Thyroid gland (tissue), 4 donors: Measurements from ENCODE around the gene ZNF878.
"Not testable (repeated sequence)": the region's sequence is repeated elsewhere in the genome, so short reads cannot be mapped to it uniquely, and the experiment has no call there.

Source experiments
- POLR2A ChIP-seq, 2 donors: fragments of 450-650 bp; IDR thresholded peaks; one replicate each; pipeline ENCODE4 v1.6.1; 2017; ENCODE audit warnings: antibody characterized with exemption in 2 of 2, mild to moderate bottlenecking in 2 of 2, moderate library complexity in 1 of 2
- TF ChIP-seq, protein P1 (sequence below), 6 experiments: fragments of 200-600 bp in 3 of 6; fragments of 450-650 bp in 3 of 6; sonication (generic) in 3 of 6; IDR thresholded peaks; one replicate each; pipeline ENCODE4 v1.5.1; 2016 to 2019; ENCODE audit warnings: antibody characterized with exemption in 6 of 6, mild to moderate bottlenecking in 2 of 6, inconsistent platforms in 1 of 6, moderate library complexity in 1 of 6

DNA sequence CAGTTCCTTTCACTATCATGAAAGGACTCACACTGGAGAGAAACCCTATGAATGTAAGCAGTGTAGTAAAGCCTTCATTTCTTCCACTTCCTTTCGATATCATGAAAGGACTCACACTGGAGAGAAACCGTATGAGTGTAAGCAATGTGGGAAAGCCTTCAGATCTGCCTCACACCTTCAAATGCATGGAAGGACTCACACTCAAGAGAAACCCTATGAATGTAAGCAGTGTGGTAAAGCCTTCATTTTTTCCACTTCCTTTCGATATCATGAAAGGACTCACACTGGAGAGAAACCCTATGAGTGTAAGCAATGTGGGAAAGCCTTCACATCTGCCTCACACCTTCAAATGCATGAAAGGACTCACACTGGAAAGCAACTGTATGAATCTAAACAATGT is 23.6 kb upstream of the ZNF878 start:
- TF ChIP-seq, protein P1, sequence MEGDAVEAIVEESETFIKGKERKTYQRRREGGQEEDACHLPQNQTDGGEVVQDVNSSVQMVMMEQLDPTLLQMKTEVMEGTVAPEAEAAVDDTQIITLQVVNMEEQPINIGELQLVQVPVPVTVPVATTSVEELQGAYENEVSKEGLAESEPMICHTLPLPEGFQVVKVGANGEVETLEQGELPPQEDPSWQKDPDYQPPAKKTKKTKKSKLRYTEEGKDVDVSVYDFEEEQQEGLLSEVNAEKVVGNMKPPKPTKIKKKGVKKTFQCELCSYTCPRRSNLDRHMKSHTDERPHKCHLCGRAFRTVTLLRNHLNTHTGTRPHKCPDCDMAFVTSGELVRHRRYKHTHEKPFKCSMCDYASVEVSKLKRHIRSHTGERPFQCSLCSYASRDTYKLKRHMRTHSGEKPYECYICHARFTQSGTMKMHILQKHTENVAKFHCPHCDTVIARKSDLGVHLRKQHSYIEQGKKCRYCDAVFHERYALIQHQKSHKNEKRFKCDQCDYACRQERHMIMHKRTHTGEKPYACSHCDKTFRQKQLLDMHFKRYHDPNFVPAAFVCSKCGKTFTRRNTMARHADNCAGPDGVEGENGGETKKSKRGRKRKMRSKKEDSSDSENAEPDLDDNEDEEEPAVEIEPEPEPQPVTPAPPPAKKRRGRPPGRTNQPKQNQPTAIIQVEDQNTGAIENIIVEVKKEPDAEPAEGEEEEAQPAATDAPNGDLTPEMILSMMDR (IDR thresholded peaks at IDR 0.05): not testable (repeated sequence)
- not testable (repeated sequence) for TF ChIP-seq POLR2A (IDR thresholded peaks at IDR 0.05)
